Thyroid gland (tissue), 4 donors: ENCODE data around the gene CHRNA7.

Experiments used
- POLR2A ChIP-seq, 2 donors: fragments of 450-650 bp; IDR thresholded peaks; one replicate each; pipeline ENCODE4 v1.6.1; 2017; ENCODE audit warnings: antibody characterized with exemption in 2 of 2, mild to moderate bottlenecking in 2 of 2, moderate library complexity in 1 of 2
- TF ChIP-seq, protein P1 (sequence below), 6 experiments: fragments of 200-600 bp in 3 of 6; fragments of 450-650 bp in 3 of 6; sonication (generic) in 3 of 6; IDR thresholded peaks; one replicate each; pipeline ENCODE4 v1.5.1; 2016 to 2019; ENCODE audit warnings: antibody characterized with exemption in 6 of 6, mild to moderate bottlenecking in 2 of 6, inconsistent platforms in 1 of 6, moderate library complexity in 1 of 6

DNA sequence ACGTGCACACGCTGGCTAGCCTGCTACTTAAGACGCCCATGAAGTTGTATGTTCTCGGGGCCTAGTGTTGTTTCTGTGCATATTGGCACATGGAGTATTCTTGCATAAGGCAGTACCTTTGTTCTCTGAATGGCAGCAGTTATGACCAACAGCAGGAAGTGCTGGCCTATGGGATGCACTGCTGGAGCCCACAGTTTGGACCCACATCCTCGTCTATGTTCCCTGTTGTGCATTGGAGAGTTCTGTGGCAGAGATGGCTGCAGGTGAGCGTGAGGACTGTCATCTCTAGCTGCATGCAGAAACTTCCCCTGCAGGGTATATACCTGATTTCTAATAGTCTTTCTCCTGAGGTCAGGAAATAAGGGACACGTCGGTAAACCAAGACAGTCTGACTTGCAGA, 81.8 kb downstream of the CHRNA7 start:
- TF ChIP-seq, protein P1, sequence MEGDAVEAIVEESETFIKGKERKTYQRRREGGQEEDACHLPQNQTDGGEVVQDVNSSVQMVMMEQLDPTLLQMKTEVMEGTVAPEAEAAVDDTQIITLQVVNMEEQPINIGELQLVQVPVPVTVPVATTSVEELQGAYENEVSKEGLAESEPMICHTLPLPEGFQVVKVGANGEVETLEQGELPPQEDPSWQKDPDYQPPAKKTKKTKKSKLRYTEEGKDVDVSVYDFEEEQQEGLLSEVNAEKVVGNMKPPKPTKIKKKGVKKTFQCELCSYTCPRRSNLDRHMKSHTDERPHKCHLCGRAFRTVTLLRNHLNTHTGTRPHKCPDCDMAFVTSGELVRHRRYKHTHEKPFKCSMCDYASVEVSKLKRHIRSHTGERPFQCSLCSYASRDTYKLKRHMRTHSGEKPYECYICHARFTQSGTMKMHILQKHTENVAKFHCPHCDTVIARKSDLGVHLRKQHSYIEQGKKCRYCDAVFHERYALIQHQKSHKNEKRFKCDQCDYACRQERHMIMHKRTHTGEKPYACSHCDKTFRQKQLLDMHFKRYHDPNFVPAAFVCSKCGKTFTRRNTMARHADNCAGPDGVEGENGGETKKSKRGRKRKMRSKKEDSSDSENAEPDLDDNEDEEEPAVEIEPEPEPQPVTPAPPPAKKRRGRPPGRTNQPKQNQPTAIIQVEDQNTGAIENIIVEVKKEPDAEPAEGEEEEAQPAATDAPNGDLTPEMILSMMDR (IDR thresholded peaks at IDR 0.05), result no peak
- no peak for TF ChIP-seq POLR2A (IDR thresholded peaks at IDR 0.05)
